Osteocyte (in vitro differentiated cells): ENCODE measurements around the gene PRR36. TPM values are rescaled to one million over a fixed set of nuclear protein-coding genes. Genes with fewer than 3 reads are reported as not detected.

Source experiments
- DNase-seq: peaks from one replicate; pipeline ENCODE4 v3.0.0; 2021; ENCODE audit warnings: mixed read lengths; ENCODE audit not compliant: unreplicated experiment; ENCODE audit errors: extremely low spot score
- H3K27ac Mint-ChIP-seq: one replicate; pipeline ENCODE4 v1.8.0; 2021; ENCODE audit warnings: mild to moderate bottlenecking, mixed read lengths; ENCODE audit not compliant: unreplicated experiment
- H3K27me3 Mint-ChIP-seq: one replicate; pipeline ENCODE4 v1.8.0; 2021; ENCODE audit warnings: mixed read lengths; ENCODE audit not compliant: unreplicated experiment
- H3K36me3 Mint-ChIP-seq: one replicate; pipeline ENCODE4 v1.8.0; 2021; ENCODE audit warnings: mixed read lengths; ENCODE audit not compliant: unreplicated experiment
- H3K4me1 Mint-ChIP-seq: one replicate; pipeline ENCODE4 v1.8.0; 2021; ENCODE audit warnings: mixed read lengths; ENCODE audit not compliant: unreplicated experiment
- H3K4me3 Mint-ChIP-seq: one replicate; pipeline ENCODE4 v1.8.0; 2021; ENCODE audit warnings: mild to moderate bottlenecking, moderate library complexity, mixed read lengths; ENCODE audit not compliant: unreplicated experiment
- H3K9me3 Mint-ChIP-seq: one replicate; pipeline ENCODE4 v1.8.0; 2021; ENCODE audit warnings: mixed read lengths; ENCODE audit not compliant: unreplicated experiment
- CTCF ChIP-seq: fragments of 200-600 bp; sonication (generic); IDR thresholded peaks from 2 replicates; pipeline ENCODE4 v1.5.0; 2021; ENCODE audit warnings: antibody characterized with exemption, mild to moderate bottlenecking, moderate library complexity
- total RNA-seq: library from RNA; stranded (reverse); gene quantifications from 2 replicates; pipeline ENCODE4 v1.2.1, GENCODE V29; 2021

PRR36 gene
- total RNA-seq, 1 donor from 2014 or later: 0.51 TPM

- no peak for DNase-seq
- no peak overlapping the region for H3K4me3 Mint-ChIP-seq
- H3K27me3 Mint-ChIP-seq: no peaks in the 10 kb centered on the region
- H3K9me3 Mint-ChIP-seq: no peaks in the 10 kb centered on the region
- TF ChIP-seq CTCF: no peak
- H3K27ac Mint-ChIP-seq: no peak overlapping the region
- no peaks in the 10 kb centered on the region for H3K36me3 Mint-ChIP-seq
- H3K4me1 Mint-ChIP-seq: peaks cover 3% of the 10 kb centered on the region
These were observed 25.3 kb downstream of the PRR36 start for GRCh38 chr19:7848779-7849457.

- no peaks in the 10 kb centered on the region for H3K4me1 Mint-ChIP-seq
- no peaks in the 10 kb centered on the region for H3K36me3 Mint-ChIP-seq
- no peak for DNase-seq
- no peaks in the 10 kb centered on the region for H3K27me3 Mint-ChIP-seq
- H3K9me3 Mint-ChIP-seq: no peaks in the 10 kb centered on the region
- TF ChIP-seq CTCF: no peak
- no peak overlapping the region for H3K4me3 Mint-ChIP-seq
- H3K27ac Mint-ChIP-seq: no peak overlapping the region
These were observed 26.5 kb downstream of the PRR36 start for GRCh38 chr19:7847664-7848063.

GRCh38 chr19:7846155-7846646 is 28.0 kb downstream of the PRR36 start:
- H3K27me3 Mint-ChIP-seq: no peaks in the 10 kb centered on the region
- H3K4me3 Mint-ChIP-seq: no peak overlapping the region
- H3K36me3 Mint-ChIP-seq: no peaks in the 10 kb centered on the region
- TF ChIP-seq CTCF: no peak
- no peak overlapping the region for H3K27ac Mint-ChIP-seq
- H3K4me1 Mint-ChIP-seq: no peaks in the 10 kb centered on the region
- DNase-seq: no peak
- no peaks in the 10 kb centered on the region for H3K9me3 Mint-ChIP-seq

- H3K9me3 Mint-ChIP-seq: no peaks in the 10 kb centered on the region
- no peaks in the 10 kb centered on the region for H3K36me3 Mint-ChIP-seq
- TF ChIP-seq CTCF: no peak
- H3K27me3 Mint-ChIP-seq: no peaks in the 10 kb centered on the region
- DNase-seq: no peak
- H3K27ac Mint-ChIP-seq: no peak overlapping the region
- H3K4me3 Mint-ChIP-seq: no peak overlapping the region
- H3K4me1 Mint-ChIP-seq: no peaks in the 10 kb centered on the region
These were observed 28.6 kb downstream of the PRR36 start for GRCh38 chr19:7845390-7846154.

- DNase-seq: no peak
- no peak for TF ChIP-seq CTCF
- no peak overlapping the region for H3K27ac Mint-ChIP-seq
- H3K4me3 Mint-ChIP-seq: no peak overlapping the region
- H3K9me3 Mint-ChIP-seq: no peaks in the 10 kb centered on the region
- no peaks in the 10 kb centered on the region for H3K36me3 Mint-ChIP-seq
- H3K4me1 Mint-ChIP-seq: no peaks in the 10 kb centered on the region
- no peaks in the 10 kb centered on the region for H3K27me3 Mint-ChIP-seq
These were observed 29.2 kb downstream of the PRR36 start for GRCh38 chr19:7844951-7845350.
